NCI-H2107 treated with DMSO at 0.1 percent for 48 hours (cell line): ENCODE data around the gene KCNJ10.

ENCODE experiments used
- DNase-seq: peaks from one replicate; lab custom pipeline; 2025; ENCODE audit not compliant: unreplicated experiment; lab: John Stamatoyannopoulos, UW

The KCNJ10 gene

GRCh38 chr1:159993911-159994310, 76.0 kb downstream of the KCNJ10 start:
- no peak for DNase-seq

- DNase-seq: no peak
These were observed 77.8 kb downstream of the KCNJ10 start for GRCh38 chr1:159992161-159992560.

- no peak for DNase-seq
These were observed 78.4 kb downstream of the KCNJ10 start for GRCh38 chr1:159991513-159991912.

GRCh38 chr1:159990005-159990404, 80.0 kb downstream of the KCNJ10 start:
- no peak for DNase-seq

GRCh38 chr1:159989581-159989980, 80.4 kb downstream of the KCNJ10 start:
- DNase-seq: no peak

GRCh38 chr1:159988006-159988405, 82.0 kb downstream of the KCNJ10 start:
- DNase-seq: no peak

- DNase-seq: no peak
These were observed 82.8 kb downstream of the KCNJ10 start for GRCh38 chr1:159987186-159987585.

- no peak for DNase-seq
These were observed 83.4 kb downstream of the KCNJ10 start for GRCh38 chr1:159986531-159986930.

GRCh38 chr1:159986093-159986492, 83.9 kb downstream of the KCNJ10 start:
- DNase-seq: no peak

GRCh38 chr1:159985473-159985872, 84.5 kb downstream of the KCNJ10 start:
- no peak for DNase-seq

GRCh38 chr1:159983681-159984080, 86.3 kb downstream of the KCNJ10 start:
- DNase-seq: no peak

GRCh38 chr1:159982280-159982679, 87.7 kb downstream of the KCNJ10 start:
- DNase-seq: no peak

GRCh38 chr1:159981351-159982055, 88.5 kb downstream of the KCNJ10 start:
- DNase-seq: no peak

GRCh38 chr1:159980786-159981185, 89.2 kb downstream of the KCNJ10 start:
- DNase-seq: no peak

- no peak for DNase-seq
These were observed 89.9 kb downstream of the KCNJ10 start for GRCh38 chr1:159980076-159980475.

- DNase-seq: no peak
These were observed 90.7 kb downstream of the KCNJ10 start for GRCh38 chr1:159979257-159979656.

- DNase-seq: no peak
These were observed 91.9 kb downstream of the KCNJ10 start for GRCh38 chr1:159978107-159978398.

- DNase-seq: no peak
These were observed 92.4 kb downstream of the KCNJ10 start for GRCh38 chr1:159977364-159978106.

- DNase-seq: no peak
These were observed 95.5 kb downstream of the KCNJ10 start for GRCh38 chr1:159974350-159974965.

- no peak for DNase-seq
These were observed 96.5 kb downstream of the KCNJ10 start for GRCh38 chr1:159973350-159973940.

- no peak for DNase-seq
These were observed 97.3 kb downstream of the KCNJ10 start for GRCh38 chr1:159972443-159973205.
